ENCODE results near the gene SLC9A3. TPM values are rescaled to one million over a fixed set of nuclear protein-coding genes. Genes with fewer than 3 reads are reported as not detected.

Gene SLC9A3
- total RNA-seq, 1 donor from 2014 or later = 3.9 TPM

DNA sequence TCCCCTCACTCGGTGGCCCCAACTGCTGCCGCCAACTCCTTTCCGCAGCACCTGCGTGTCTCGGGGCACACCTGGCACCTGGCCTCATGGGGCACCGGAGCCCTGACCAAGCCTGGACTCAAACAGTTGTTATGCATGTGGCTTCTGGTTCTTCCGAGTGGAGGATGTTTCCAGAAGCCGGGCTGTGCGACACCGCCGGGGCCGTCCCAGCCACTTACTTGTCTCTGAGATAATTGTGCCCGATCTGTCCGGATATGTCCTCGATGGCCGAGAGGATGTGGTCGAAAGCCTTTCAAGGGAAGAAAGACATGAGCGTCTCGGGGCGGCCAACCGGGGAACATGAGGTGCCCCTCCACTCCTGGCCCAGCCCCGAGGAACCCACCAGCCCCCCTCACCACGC lies 42.9 kb downstream of the SLC9A3 start:
- TF ChIP-seq POLR2AphosphoS5 (IDR thresholded peaks at IDR 0.05; ENCODE audit: insufficient read depth in 1 of 2, low read depth in 1 of 2) (no peak), POLR2A (IDR thresholded peaks at IDR 0.05) (no peak)
- TF ChIP-seq, protein P1, sequence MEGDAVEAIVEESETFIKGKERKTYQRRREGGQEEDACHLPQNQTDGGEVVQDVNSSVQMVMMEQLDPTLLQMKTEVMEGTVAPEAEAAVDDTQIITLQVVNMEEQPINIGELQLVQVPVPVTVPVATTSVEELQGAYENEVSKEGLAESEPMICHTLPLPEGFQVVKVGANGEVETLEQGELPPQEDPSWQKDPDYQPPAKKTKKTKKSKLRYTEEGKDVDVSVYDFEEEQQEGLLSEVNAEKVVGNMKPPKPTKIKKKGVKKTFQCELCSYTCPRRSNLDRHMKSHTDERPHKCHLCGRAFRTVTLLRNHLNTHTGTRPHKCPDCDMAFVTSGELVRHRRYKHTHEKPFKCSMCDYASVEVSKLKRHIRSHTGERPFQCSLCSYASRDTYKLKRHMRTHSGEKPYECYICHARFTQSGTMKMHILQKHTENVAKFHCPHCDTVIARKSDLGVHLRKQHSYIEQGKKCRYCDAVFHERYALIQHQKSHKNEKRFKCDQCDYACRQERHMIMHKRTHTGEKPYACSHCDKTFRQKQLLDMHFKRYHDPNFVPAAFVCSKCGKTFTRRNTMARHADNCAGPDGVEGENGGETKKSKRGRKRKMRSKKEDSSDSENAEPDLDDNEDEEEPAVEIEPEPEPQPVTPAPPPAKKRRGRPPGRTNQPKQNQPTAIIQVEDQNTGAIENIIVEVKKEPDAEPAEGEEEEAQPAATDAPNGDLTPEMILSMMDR (IDR thresholded peaks at IDR 0.05) = no peak
- DNase-seq (ENCODE audit: extremely low spot score in 2 of 2) = no peak
- Histone ChIP-seq H3K27me3 (no peaks in the 10 kb centered on the region), H3K9me3 (no peaks in the 10 kb centered on the region), H3K4me1 (peaks cover 2% of the 10 kb centered on the region), H3K27ac (no peak overlapping the region), H3K4me3 (no peak overlapping the region), H3K36me3 (no peaks in the 10 kb centered on the region)
- intact Hi-C loops (cut with DNase I) = no loop called here

DNA sequence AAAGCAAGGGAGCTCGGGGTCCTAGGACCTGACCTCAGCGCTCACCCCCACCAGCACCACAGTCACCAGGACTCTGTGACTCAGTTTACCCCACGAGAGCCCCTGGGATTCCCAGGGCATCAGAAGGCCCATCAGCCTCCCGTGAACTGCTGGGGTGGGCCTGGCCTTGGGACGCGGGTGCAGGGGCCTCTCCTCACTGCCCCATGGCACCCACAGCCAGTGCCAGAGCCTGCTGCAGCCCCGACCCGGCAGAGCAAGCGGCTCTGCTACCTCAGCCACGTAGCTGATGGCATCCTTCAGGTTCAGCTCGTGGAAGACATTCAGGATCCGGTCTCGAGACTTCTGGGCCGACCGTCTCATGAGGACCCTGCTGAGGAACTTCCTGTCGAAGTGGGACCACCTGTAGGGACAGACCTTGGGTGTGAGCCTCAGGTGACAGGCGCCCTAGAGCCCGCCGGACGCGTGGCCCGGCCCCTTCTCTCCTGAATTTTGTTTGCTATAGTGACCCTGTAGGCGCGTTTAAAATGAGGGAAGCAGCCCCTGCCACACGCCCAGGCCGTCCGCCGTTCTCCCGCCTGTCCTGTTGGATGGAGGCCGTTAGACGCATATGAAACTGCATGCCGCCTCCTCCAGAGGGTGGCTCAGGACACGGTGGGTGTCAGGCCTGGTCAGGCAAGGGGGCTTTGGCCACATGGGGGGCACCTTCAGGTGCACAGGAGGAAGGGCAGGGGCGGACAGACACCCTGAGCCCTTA lies 44.5 kb downstream of the SLC9A3 start:
- Histone ChIP-seq H3K27ac (no peak overlapping the region), H3K27me3 (no peaks in the 10 kb centered on the region), H3K4me1 (peaks cover 18% of the 10 kb centered on the region), H3K36me3 (no peaks in the 10 kb centered on the region), H3K9me3 (no peaks in the 10 kb centered on the region), H3K4me3 (no peak overlapping the region)
- DNase-seq (ENCODE audit: extremely low spot score in 2 of 2) = no peak
- intact Hi-C loops (cut with DNase I) = no loop called here
- TF ChIP-seq, protein P1 (IDR thresholded peaks at IDR 0.05) = no peak
- TF ChIP-seq POLR2A (IDR thresholded peaks at IDR 0.05) = no peak

DNA sequence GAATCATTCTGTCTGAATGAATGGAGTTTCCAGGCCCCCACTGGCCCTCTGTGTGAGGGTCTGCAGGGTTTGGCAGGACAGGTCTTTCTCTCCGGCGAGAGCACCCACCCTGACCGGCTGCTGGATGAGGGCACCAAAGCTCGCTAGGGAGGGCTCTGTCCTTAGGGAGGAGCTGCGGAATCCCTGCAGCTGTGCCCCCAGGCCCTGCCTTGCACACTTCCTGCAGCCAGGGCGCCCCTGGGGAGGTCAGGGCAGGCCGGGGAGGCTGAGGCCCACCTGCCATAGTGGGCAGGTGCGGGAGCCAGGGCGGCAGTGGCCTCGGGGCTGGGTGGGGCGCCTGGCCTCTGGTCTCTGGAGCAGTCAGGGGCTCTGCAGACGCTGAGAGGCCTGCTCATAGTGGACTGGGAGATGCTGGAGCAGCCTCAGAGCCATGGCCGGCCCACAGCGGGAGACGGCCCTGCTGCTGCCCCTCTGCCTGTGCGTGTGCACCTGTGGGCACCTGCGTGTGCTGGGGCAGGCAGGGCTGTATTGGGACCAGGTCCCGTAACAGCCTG lies 45.2 kb downstream of the SLC9A3 start:
- H3K27ac ChIP-seq = no peak overlapping the region
- peaks cover 21% of the 10 kb centered on the region for H3K4me1 ChIP-seq
- no peaks in the 10 kb centered on the region for H3K36me3 ChIP-seq
- no peak for DNase-seq (ENCODE audit: extremely low spot score in 2 of 2)
- TF ChIP-seq, protein P1 (IDR thresholded peaks at IDR 0.05) = no peak
- TF ChIP-seq POLR2AphosphoS5 (IDR thresholded peaks at IDR 0.05; ENCODE audit: insufficient read depth in 1 of 2, low read depth in 1 of 2) (no peak), POLR2A (IDR thresholded peaks at IDR 0.05) (no peak)
- no peaks in the 10 kb centered on the region for H3K27me3 ChIP-seq
- intact Hi-C loops (cut with DNase I) = no loop called here
- no peaks in the 10 kb centered on the region for H3K9me3 ChIP-seq
- H3K4me3 ChIP-seq = no peak overlapping the region

DNA sequence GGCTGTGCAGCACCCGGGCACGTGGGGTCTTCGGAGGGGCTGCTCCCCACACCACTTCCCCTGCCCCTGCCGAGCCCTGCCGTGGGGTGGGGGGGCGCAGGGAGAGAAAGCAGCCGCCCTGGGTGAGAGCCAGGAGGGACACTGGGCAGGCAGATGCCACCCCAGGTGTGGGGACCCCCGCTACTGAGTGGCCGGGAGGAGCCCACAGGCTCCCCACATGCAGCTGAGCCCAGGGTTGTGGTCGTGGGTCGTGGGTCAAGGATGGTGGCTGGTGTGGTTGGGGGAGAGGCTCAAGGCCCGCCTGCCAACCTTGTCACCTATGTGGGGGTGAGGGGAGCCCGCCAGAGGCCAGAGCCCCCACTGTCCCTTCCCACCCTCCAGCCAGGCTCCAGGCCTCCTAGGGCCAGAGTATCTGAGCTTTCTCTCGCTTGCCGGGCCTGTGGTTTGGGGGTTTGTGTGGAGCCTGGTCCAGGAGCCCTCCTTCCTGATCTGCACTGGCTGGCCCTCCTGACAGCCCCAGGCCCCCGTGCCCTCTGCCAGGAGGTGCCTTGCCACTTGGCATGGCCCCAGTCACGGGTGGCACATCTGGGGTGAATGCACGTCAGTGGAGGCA lies 45.8 kb downstream of the SLC9A3 start:
- DNase-seq (ENCODE audit: extremely low spot score in 2 of 2) = no peak
- Histone ChIP-seq H3K4me1 (peaks cover 27% of the 10 kb centered on the region), H3K27ac (no peak overlapping the region), H3K4me3 (no peak overlapping the region), H3K27me3 (no peaks in the 10 kb centered on the region), H3K9me3 (no peaks in the 10 kb centered on the region), H3K36me3 (no peaks in the 10 kb centered on the region)
- TF ChIP-seq POLR2A (IDR thresholded peaks at IDR 0.05) (no peak), POLR2AphosphoS5 (IDR thresholded peaks at IDR 0.05; ENCODE audit: insufficient read depth in 1 of 2, low read depth in 1 of 2) (no peak)
- TF ChIP-seq, protein P1 (IDR thresholded peaks at IDR 0.05) = no peak
- intact Hi-C loops (cut with DNase I) = no loop called here

DNA sequence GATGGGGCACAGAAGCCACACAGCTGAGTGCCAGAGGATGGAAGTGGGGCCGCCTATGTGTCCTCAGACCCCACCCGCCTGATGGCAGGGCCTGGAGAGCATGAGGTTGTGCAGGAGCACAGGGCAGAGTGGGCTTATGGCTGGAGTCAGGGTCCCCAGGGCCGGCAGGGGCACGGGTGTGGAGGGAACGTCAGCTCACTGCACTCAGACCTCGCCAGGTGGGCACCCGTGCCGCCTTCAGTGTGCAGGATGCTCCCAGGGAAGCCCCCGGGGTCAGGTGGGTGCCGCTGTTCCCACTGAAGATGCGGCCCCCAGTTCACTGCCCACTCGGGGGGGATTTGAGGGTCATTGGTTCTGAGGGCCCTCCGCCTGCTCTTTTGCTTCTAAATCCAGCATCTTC lies 46.4 kb downstream of the SLC9A3 start:
- DNase-seq (ENCODE audit: extremely low spot score in 2 of 2) = no peak
- H3K4me1 ChIP-seq = peaks cover 27% of the 10 kb centered on the region
- H3K9me3 ChIP-seq = no peaks in the 10 kb centered on the region
- no peaks in the 10 kb centered on the region for H3K36me3 ChIP-seq
- H3K27me3 ChIP-seq = no peaks in the 10 kb centered on the region
- no peak for TF ChIP-seq POLR2AphosphoS5 (IDR thresholded peaks at IDR 0.05; ENCODE audit: insufficient read depth in 1 of 2, low read depth in 1 of 2)
- TF ChIP-seq, protein P1 (IDR thresholded peaks at IDR 0.05) = no peak
- no peak for TF ChIP-seq POLR2A (IDR thresholded peaks at IDR 0.05)
- intact Hi-C loops (cut with DNase I) = no loop called here
- H3K27ac ChIP-seq = no peak overlapping the region
- H3K4me3 ChIP-seq = no peak overlapping the region
